Activated CD4-positive, alpha-beta T cell treated with anti-CD3 and anti-CD28 coated beads, Interleukin-2, amount 10 ng/mL, durations not matched to agents 7 days and 5 days (primary cell): ENCODE data around the gene WDR45. TPM values are rescaled to one million over a fixed set of nuclear protein-coding genes. Genes with fewer than 3 reads are reported as not detected.

ENCODE experiments used
- CTCF ChIA-PET: fragments of 350-600 bp; sonication (Branson Sonifier 250); formaldehyde crosslinking; loops from one replicate; lab custom pipeline; 2021; ENCODE audit warnings: antibody characterized with exemption; lab: Charles Lee
- POLR2A ChIA-PET: fragments of 350-600 bp; sonication (Branson Sonifier 250); formaldehyde crosslinking; loops from one replicate; lab custom pipeline; 2021; ENCODE audit warnings: antibody characterized with exemption; lab: Charles Lee
- DNase-seq: peaks from one replicate; pipeline ENCODE4 v3.0.0-alpha.2; 2020
- H3K27ac Mint-ChIP-seq: one replicate; pipeline ENCODE4 v1.8.0; 2021; ENCODE audit warnings: mild to moderate bottlenecking, moderate library complexity, mixed read lengths
- H3K27me3 Mint-ChIP-seq: one replicate; pipeline ENCODE4 v1.8.0; 2021; ENCODE audit warnings: mixed read lengths
- H3K36me3 Mint-ChIP-seq: one replicate; pipeline ENCODE4 v1.8.0; 2021; ENCODE audit warnings: low read depth, mixed read lengths
- H3K4me1 Mint-ChIP-seq: one replicate; pipeline ENCODE4 v1.8.0; 2021; ENCODE audit warnings: mixed read lengths
- H3K4me3 Mint-ChIP-seq: one replicate; pipeline ENCODE4 v1.8.0; 2021; ENCODE audit warnings: mild to moderate bottlenecking, moderate library complexity, mixed read lengths
- H3K9me3 Mint-ChIP-seq: one replicate; pipeline ENCODE4 v1.8.0; 2021; ENCODE audit warnings: mixed read lengths
- total RNA-seq, 2 experiments: library from RNA; stranded (reverse); gene quantifications; one replicate each; pipeline ENCODE4 v1.2.3, GENCODE V29; 2021

Gene WDR45
- total RNA-seq, 2 experiments from 2014 or later: 44.0 to 48.6 TPM

GRCh38 chrX:49037883-49038475, 41.7 kb downstream of the WDR45 start:
- H3K27ac Mint-ChIP-seq: no peak overlapping the region
- ChIA-PET POLR2A (no interaction called here), CTCF (no interaction called here)
- peaks cover 22% of the 10 kb centered on the region for H3K36me3 Mint-ChIP-seq
- H3K4me3 Mint-ChIP-seq: no peak overlapping the region
- no peaks in the 10 kb centered on the region for H3K27me3 Mint-ChIP-seq
- DNase-seq: no peak
- peaks cover 37% of the 10 kb centered on the region for H3K4me1 Mint-ChIP-seq
- no peaks in the 10 kb centered on the region for H3K9me3 Mint-ChIP-seq

- Mint-ChIP-seq H3K27ac (no peak overlapping the region), H3K36me3 (peaks cover 10% of the 10 kb centered on the region), H3K4me1 (no peaks in the 10 kb centered on the region), H3K4me3 (no peak overlapping the region), H3K27me3 (no peaks in the 10 kb centered on the region), H3K9me3 (no peaks in the 10 kb centered on the region)
- no peak for DNase-seq
- CTCF ChIA-PET: no interaction called here
- POLR2A ChIA-PET: no interaction called here
Measured at GRCh38 chrX:49030283-49030682, 49.4 kb downstream of the WDR45 start.

GRCh38 chrX:49029876-49030275, 49.8 kb downstream of the WDR45 start:
- Mint-ChIP-seq H3K27me3 (no peaks in the 10 kb centered on the region), H3K9me3 (no peaks in the 10 kb centered on the region), H3K27ac (no peak overlapping the region), H3K4me1 (no peaks in the 10 kb centered on the region), H3K4me3 (no peak overlapping the region), H3K36me3 (peaks cover 10% of the 10 kb centered on the region)
- POLR2A ChIA-PET: no interaction called here
- no peak for DNase-seq
- CTCF ChIA-PET: no interaction called here

Other genes starting within 250 kb of the WDR45 start
- gene PCSK1N, start 244.3 kb downstream of the WDR45 start, total RNA-seq: under 1 TPM; 0.33 to 0.40 TPM
- gene TIMM17B, start 182.1 kb downstream of the WDR45 start, total RNA-seq: 10 to 100 TPM; 39.9 to 45.8 TPM
- gene PQBP1, start 182.0 kb downstream of the WDR45 start, total RNA-seq: 10 to 100 TPM; 69.4 to 77.6 TPM
- gene SLC35A2, start 168.2 kb downstream of the WDR45 start, total RNA-seq: 10 to 100 TPM; 14.0 to 16.8 TPM
- gene PIM2, start 160.9 kb downstream of the WDR45 start, total RNA-seq: 100 to 1,000 TPM; 152 to 154 TPM
- 10 to 100 TPM; 49.0 to 54.1 TPM for gene OTUD5, start 122.3 kb downstream of the WDR45 start, total RNA-seq
- gene KCND1, start 108.0 kb downstream of the WDR45 start, total RNA-seq: 1 to 10 TPM; 2.9 to 3.6 TPM
- gene GRIPAP1, start 77.6 kb downstream of the WDR45 start, total RNA-seq: 10 to 100 TPM; 73.2 to 91.2 TPM
- 10 to 100 TPM; 25.7 to 26.8 TPM for gene TFE3, start 36.5 kb downstream of the WDR45 start, total RNA-seq
- 1 to 10 TPM; 5.5 to 5.9 TPM for gene CCDC120, start 20.9 kb downstream of the WDR45 start, total RNA-seq
- gene PRAF2, start 5.9 kb downstream of the WDR45 start, total RNA-seq: 10 to 100 TPM; 24.7 to 27.1 TPM
- gene GPKOW, start 43.8 kb upstream of the WDR45 start, total RNA-seq: 10 to 100 TPM; 29.2 to 33.2 TPM
- 1 to 10 TPM; 1.9 to 2.8 TPM for gene MAGIX, start 82.9 kb upstream of the WDR45 start, total RNA-seq
- gene PLP2, start 92.0 kb upstream of the WDR45 start, total RNA-seq: 100 to 1,000 TPM; 245 to 270 TPM
- 10 to 100 TPM; 13.7 to 17.6 TPM for gene PRICKLE3, start 106.5 kb upstream of the WDR45 start, total RNA-seq
- gene SYP, start 120.3 kb upstream of the WDR45 start, total RNA-seq: 1 to 10 TPM; 2.5 to 2.7 TPM
- under 1 TPM; 0.12 to 0.33 TPM for gene CACNA1F, start 153.5 kb upstream of the WDR45 start, total RNA-seq
- gene CCDC22, start 155.6 kb upstream of the WDR45 start, total RNA-seq: 10 to 100 TPM; 25.4 to 28.3 TPM
- 10 to 100 TPM; 12.8 to 13.0 TPM for gene FOXP3, start 184.8 kb upstream of the WDR45 start, total RNA-seq
- 10 to 100 TPM; 11.2 to 12.3 TPM for gene PPP1R3F, start 189.9 kb upstream of the WDR45 start, total RNA-seq
- not detected for gene GAGE10, start 223.8 kb upstream of the WDR45 start, total RNA-seq
- gene GAGE12J, start 242.2 kb upstream of the WDR45 start, total RNA-seq: not detected